SU-DHL-6 (cell line): ENCODE data around the gene MAN2A1.
"Not testable (repeated sequence)": the region's sequence is repeated elsewhere in the genome, so short reads cannot be mapped to it uniquely, and the experiment has no call there.

Source experiments
- H2AFZ ChIP-seq: fragments of 200-600 bp; sonication (generic); 2 replicates; pipeline ENCODE4 v1.6.1; 2014; ENCODE audit warnings: low read depth, mild to moderate bottlenecking, moderate library complexity, mixed read lengths, antibody characterized with exemption, low read length; ENCODE audit not compliant: severe bottlenecking
- H3F3A ChIP-seq: fragments of 200-600 bp; shearing (Covaris generic); 2 replicates; pipeline ENCODE4 v1.6.0; 2016; ENCODE audit warnings: antibody characterized with exemption, mild to moderate bottlenecking; ENCODE audit not compliant: insufficient read depth
- H3K27ac ChIP-seq: fragments of 200-600 bp; sonication (generic); 2 replicates; pipeline ENCODE4 v1.5.1; 2016; ENCODE audit warnings: low read depth, mild to moderate bottlenecking, low read length, moderate library complexity, mixed read lengths
- H3K27me3 ChIP-seq: fragments of 200-600 bp; sonication (generic), shearing (Covaris generic); 2 replicates; pipeline ENCODE4 v1.6.0; 2014; ENCODE audit warnings: mild to moderate bottlenecking, low read length
- H3K36me3 ChIP-seq: fragments of 200-600 bp; sonication (generic); 2 replicates; pipeline ENCODE4 v1.6.1; 2014; ENCODE audit warnings: mild to moderate bottlenecking, low read length, mixed read lengths
- H3K4me2 ChIP-seq: fragments of 300-600, 200-600 bp; shearing (Covaris generic), sonication (generic); 2 replicates; pipeline ENCODE4 v1.6.0; 2014; ENCODE audit warnings: low read length, low read depth, mild to moderate bottlenecking; ENCODE audit not compliant: poor library complexity, severe bottlenecking
- H3K4me3 ChIP-seq: fragments of 200-600 bp; sonication (generic); 2 replicates; pipeline ENCODE4 v1.5.1; 2014; ENCODE audit warnings: antibody characterized with exemption, low read length, mild to moderate bottlenecking, mixed read lengths; ENCODE audit not compliant: insufficient read depth, poor library complexity, severe bottlenecking
- H3K79me2 ChIP-seq: fragments of 200-600 bp; sonication (generic); 2 replicates; pipeline ENCODE4 v1.6.1; 2014; ENCODE audit warnings: mild to moderate bottlenecking, low read length, moderate library complexity; ENCODE audit not compliant: insufficient read depth
- H3K9ac ChIP-seq: fragments of 200-600 bp; sonication (generic); 2 replicates; pipeline ENCODE4 v1.7.0; 2014; ENCODE audit warnings: mild to moderate bottlenecking, low read length
- H3K9me2 ChIP-seq: fragments of 200-600 bp; sonication (generic); replicated peaks from 2 replicates; pipeline ENCODE4 v1.6.1; 2014; ENCODE audit warnings: low read length; ENCODE audit not compliant: insufficient read depth
- H3K9me3 ChIP-seq: fragments of 200-600 bp; sonication (generic); 2 replicates; pipeline ENCODE4 v1.6.1; 2014; ENCODE audit warnings: low read length, mixed read lengths; ENCODE audit not compliant: insufficient read depth
- H4K20me1 ChIP-seq: fragments of 200-600 bp; sonication (generic); 2 replicates; pipeline ENCODE4 v1.6.1; 2014; ENCODE audit warnings: low read depth, mild to moderate bottlenecking, antibody characterized with exemption, low read length, moderate library complexity, mixed read lengths
- CTCF ChIP-seq: fragments of 200-600 bp; sonication (generic); IDR thresholded peaks from one replicate; pipeline ENCODE4 v1.5.1; 2017; ENCODE audit warnings: antibody characterized with exemption, mild to moderate bottlenecking, low read length, moderate library complexity; ENCODE audit not compliant: insufficient read depth, poor library complexity, severe bottlenecking
- EZH2phosphoT487 ChIP-seq: fragments of 200-600 bp; sonication (generic), shearing (Covaris generic); conservative IDR thresholded peaks from 2 replicates; pipeline ENCODE4 v1.6.1; 2018; ENCODE audit warnings: mild to moderate bottlenecking, antibody characterized with exemption, low read length, moderate library complexity, mixed read lengths

MAN2A1 gene

GRCh38 chr5:109757490-109757889 is 67.8 kb downstream of the MAN2A1 start:
- no peak for TF ChIP-seq CTCF
- no peak for TF ChIP-seq EZH2phosphoT487
- Histone ChIP-seq H3K27me3 (no peaks in the 10 kb centered on the region), H3K9me3 (no peaks in the 10 kb centered on the region), H3K9ac (no peak overlapping the region), H2AFZ (no peak overlapping the region), H3K4me3 (no peak overlapping the region), H3F3A (no peaks in the 10 kb centered on the region), H4K20me1 (no peaks in the 10 kb centered on the region), H3K4me2 (no peak overlapping the region), H3K9me2 (no peaks in the 10 kb centered on the region), H3K27ac (no peak overlapping the region), H3K79me2 (no peaks in the 10 kb centered on the region), H3K36me3 (peaks cover 3% of the 10 kb centered on the region)

GRCh38 chr5:109759306-109759705 is 69.6 kb downstream of the MAN2A1 start:
- Histone ChIP-seq H3K36me3 (peaks cover 3% of the 10 kb centered on the region), H3K9me3 (no peaks in the 10 kb centered on the region), H3F3A (no peaks in the 10 kb centered on the region), H4K20me1 (no peaks in the 10 kb centered on the region), H3K4me2 (no peak overlapping the region), H3K9ac (no peak overlapping the region), H3K79me2 (no peaks in the 10 kb centered on the region), H3K27ac (no peak overlapping the region), H3K27me3 (no peaks in the 10 kb centered on the region), H3K4me3 (no peak overlapping the region), H3K9me2 (no peaks in the 10 kb centered on the region), H2AFZ (no peak overlapping the region)
- TF ChIP-seq EZH2phosphoT487 (no peak), CTCF (no peak)

- not testable (repeated sequence) for H3K9me2 ChIP-seq, H3K79me2 ChIP-seq, H3K4me2 ChIP-seq, H3F3A ChIP-seq, H4K20me1 ChIP-seq, H3K27ac ChIP-seq, H2AFZ ChIP-seq, H3K4me3 ChIP-seq, H3K27me3 ChIP-seq, H3K36me3 ChIP-seq, H3K9ac ChIP-seq, H3K9me3 ChIP-seq
Measured at GRCh38 chr5:109760130-109760529, 70.4 kb downstream of the MAN2A1 start.

- TF ChIP-seq CTCF (no peak), EZH2phosphoT487 (no peak)
- Histone ChIP-seq H3K4me3 (no peak overlapping the region), H3K9me2 (no peaks in the 10 kb centered on the region), H3K79me2 (no peaks in the 10 kb centered on the region), H3K36me3 (no peaks in the 10 kb centered on the region; the same call in 1 of the 2 replicates), H3K27me3 (no peaks in the 10 kb centered on the region), H3K27ac (no peak overlapping the region), H2AFZ (no peak overlapping the region), H3F3A (no peaks in the 10 kb centered on the region), H4K20me1 (no peaks in the 10 kb centered on the region), H3K4me2 (no peak overlapping the region), H3K9me3 (no peaks in the 10 kb centered on the region), H3K9ac (no peak overlapping the region)
Measured at GRCh38 chr5:109762821-109763220, 73.1 kb downstream of the MAN2A1 start.
